HepG2 (cell line): ENCODE results near the gene MCM10. TPM values are rescaled to one million over a fixed set of nuclear protein-coding genes. Genes with fewer than 3 reads are reported as not detected.

Experiments used
- ATAC-seq: fragments of 200-7000 bp; cut with Tn5 transposase; 3 replicates; pipeline ENCODE4 v1.9.1; 2020; ENCODE audit warnings: mild to moderate bottlenecking, moderate library complexity
- BruUV-seq: library from RNA; stranded (reverse); fragments of 400-500 nt; replicated peaks from 2 replicates; lab custom pipeline; 2021; lab: Mats Ljungman, UMichigan
- CTCF ChIA-PET: fragments of 300-600 bp; formaldehyde crosslinking; extraction: SDS; loops from one replicate; lab custom pipeline; 2021; ENCODE audit warnings: low total read pairs, inconsistent platforms, low intra/inter-chr PET ratio; lab: Yijun Ruan, JAX
- POLR2A ChIA-PET: fragments of 350-600 bp; sonication (Branson Sonifier 250); formaldehyde crosslinking; loops from one replicate; lab custom pipeline; 2020; ENCODE audit warnings: antibody characterized with exemption, inconsistent platforms; lab: Yijun Ruan, JAX
- DNase-seq: peaks from one replicate; pipeline ENCODE4 v3.0.0-alpha.2; 2015; ENCODE audit warnings: low spot score
- FAIRE-seq: peaks from 3 replicates; lab custom pipeline; 2011; peaks lifted over from hg19 to GRCh38; lab: Jason Lieb, UNC
- H2AFZ ChIP-seq: one replicate; pipeline ENCODE4 v1.6.1; 2011; ENCODE audit warnings: low read length, inconsistent platforms
- H3K27ac ChIP-seq: fragments of 300-600 bp; 3 replicates; pipeline ENCODE4 v1.8.0; 2011; ENCODE audit warnings: mixed run types, mild to moderate bottlenecking, mixed read lengths, low read length, inconsistent platforms; ENCODE audit not compliant: insufficient read depth; ENCODE audit errors: extremely low read length
- H3K27me3 ChIP-seq, 2 experiments: fragments of 200-600 bp in 1 of 2; 2 replicates in 1 of 2; 3 replicates in 1 of 2; pipeline versions ENCODE4 v1.6.0 to v1.8.0; 2011; ENCODE audit warnings: low read length in 2 of 2, mild to moderate bottlenecking in 2 of 2, moderate library complexity in 2 of 2, inconsistent platforms in 1 of 2; ENCODE audit not compliant: insufficient read depth in 2 of 2, control insufficient read depth in 1 of 2
- H3K36me3 ChIP-seq, 2 experiments: fragments of 200-600 bp in 1 of 2; replicated peaks in 1 of 2; 2 replicates in 1 of 2; 3 replicates in 1 of 2; pipeline versions ENCODE4 v1.5.1 to v1.8.0; 2011; ENCODE audit warnings: low read length in 2 of 2, inconsistent platforms in 1 of 2; ENCODE audit not compliant: insufficient read depth in 2 of 2, control insufficient read depth in 1 of 2
- H3K4me1 ChIP-seq: 2 replicates; pipeline ENCODE4 v1.5.1; 2012; ENCODE audit warnings: low read length, inconsistent platforms; ENCODE audit not compliant: insufficient read depth
- H3K4me2 ChIP-seq: 2 replicates; pipeline ENCODE4 v1.6.0; 2011; ENCODE audit warnings: low read depth, low read length, inconsistent platforms
- H3K4me3 ChIP-seq, 3 experiments: fragments of 200-600 bp in 1 of 3; sonication (generic), shearing (Covaris generic) in 1 of 3; replicated peaks in 1 of 3; 2 replicates each; pipeline ENCODE4 v1.5.1; 2011 to 2016; ENCODE audit warnings: low read length in 3 of 3, inconsistent platforms in 2 of 3, low read depth in 2 of 3, mild to moderate bottlenecking in 2 of 3, control low read depth in 1 of 3, mixed read lengths in 1 of 3; ENCODE audit not compliant: insufficient read depth in 1 of 3
- H3K79me2 ChIP-seq: one replicate; pipeline ENCODE4 v1.6.1; 2011; ENCODE audit warnings: low read length, inconsistent platforms; ENCODE audit not compliant: insufficient read depth
- H3K9ac ChIP-seq: 2 replicates; pipeline ENCODE4 v1.6.0; 2011; ENCODE audit warnings: mild to moderate bottlenecking, low read depth, low read length, inconsistent platforms; ENCODE audit not compliant: insufficient read depth
- H3K9me3 ChIP-seq: 2 replicates; pipeline ENCODE4 v1.5.1; 2012; ENCODE audit warnings: mild to moderate bottlenecking, low read length
- H4K20me1 ChIP-seq: 2 replicates; pipeline ENCODE4 v1.6.0; 2011; ENCODE audit warnings: inconsistent platforms, mild to moderate bottlenecking, low read length, moderate library complexity; ENCODE audit not compliant: insufficient read depth
- BATF2 ChIP-seq: sonication (generic); formaldehyde crosslinking; IDR thresholded peaks from 2 replicates; pipeline ENCODE4 v1.8.0; 2022; ENCODE audit warnings: mild to moderate bottlenecking, missing genetic modification reagents, moderate library complexity
- MAFK ChIP-seq, 2 experiments: IDR thresholded peaks in 1 of 2; conservative IDR thresholded peaks in 1 of 2; 2 replicates each; pipeline ENCODE4 v1.6.1; 2011; ENCODE audit warnings: improper control_type of control experiment in 2 of 2, low read length in 2 of 2
- NRL ChIP-seq: sonication (generic); formaldehyde crosslinking; IDR thresholded peaks from 2 replicates; pipeline ENCODE4 v1.5.0; 2020; ENCODE audit warnings: missing genetic modification reagents, mild to moderate bottlenecking, moderate library complexity, borderline replicate concordance
- REST ChIP-seq, 2 experiments: IDR thresholded peaks; 2 replicates each; pipeline ENCODE4 v1.6.1; 2011 to 2012; ENCODE audit warnings: low read length in 2 of 2, borderline replicate concordance in 1 of 2, low read depth in 1 of 2, mild to moderate bottlenecking in 1 of 2, moderate library complexity in 1 of 2
- SKIL ChIP-seq: sonication (generic); formaldehyde crosslinking; IDR thresholded peaks from 2 replicates; pipeline ENCODE4 v1.8.0; 2022; ENCODE audit warnings: missing genetic modification reagents, mild to moderate bottlenecking, moderate library complexity, borderline replicate concordance
- ZNF709 ChIP-seq: sonication (generic); formaldehyde crosslinking; IDR thresholded peaks from 2 replicates; pipeline ENCODE4 v1.5.0; 2020; ENCODE audit warnings: mild to moderate bottlenecking, missing genetic modification reagents
- WGBS: methylation state at CpG from one replicate; pipeline ENCODE4 v1.1.6; 2017; ENCODE audit warnings: low lambda C conversion rate; 5-methylcytosine and 5-hydroxymethylcytosine counted together
- in situ Hi-C: cut with HindIII; loops from 2 replicates; pipeline ENCODE4 v1.10.0; 2017; ENCODE audit warnings: low pct_unique_long_range_greater_than_20kb; ENCODE audit not compliant: extremely low pct_ligation_motif_present
- intact Hi-C: fragments of 100-400 bp; cut with micrococcal nuclease; formaldehyde crosslinking; loops from one replicate; pipeline ENCODE4 v1.10.0; 2022; ENCODE audit not compliant: unreplicated experiment
- polyA plus RNA-seq, 8 experiments: library from polyadenylated mRNA; depleted of rRNA in 3 of 8; stranded (reverse) in 7 of 8; unstranded in 1 of 8; fragments of >200 nt; fragmentation: Illumina TruSeq in 4 of 8; extraction: Trizol in 4 of 8; gene quantifications; 2 replicates each; pipeline versions ENCODE4 v1.2.1 to v1.2.3, GENCODE V29; 2011 to 2016; ENCODE audit warnings: low read depth in 4 of 8, missing spikeins in 1 of 8, mixed read lengths in 1 of 8; ENCODE audit not compliant: insufficient read depth in 1 of 8
- total RNA-seq, 5 experiments: library from RNA; depleted of rRNA; stranded (reverse); fragments of >200 nt; fragmentation: Illumina TruSeq; extraction: Trizol; gene quantifications; 2 replicates each; pipeline ENCODE4 v1.2.3, GENCODE V29; 2016; ENCODE audit warnings: low read depth in 1 of 5

Gene MCM10
- total and polyA plus RNA-seq, 2 of the 13 experiments (the other 11 are each of a cell fraction or from before 2014, with no cell fraction given), result 2.8 to 31.3 TPM

- no peak for TF ChIP-seq BATF2
Observed at GRCh38 chr10:13222566-13222965, 61.2 kb downstream of the MCM10 start (continued).

- H3K9ac ChIP-seq, result no peak overlapping the region
- H3K36me3 ChIP-seq, result no peaks in the 10 kb centered on the region
- ChIA-PET CTCF (no interaction called here), POLR2A (no interaction called here)
- no peaks in the 10 kb centered on the region for H3K9me3 ChIP-seq
- intact Hi-C loops, result loop anchor here (10.0 kb wide), 1 partner anchor 52 kb away; no protein-coding TSS in a partner anchor
- H3K4me3 ChIP-seq, result no peak overlapping the region
- BruUV-seq, result no TSS peak
- 80% methylated on average over 9 of the region's 9 CpGs for WGBS
- H2AFZ ChIP-seq, result no peak overlapping the region
- TF ChIP-seq MAFK (conservative IDR thresholded peaks at IDR 0.05 in 1 of 2, IDR thresholded peaks at IDR 0.05 in 1 of 2; ENCODE audit: low read length in 2 of 2) (no peak), ZNF709 (CRISPR knock-in tag) (no peak)
- TF ChIP-seq, all 625 proteins: peak for 0
- Histone ChIP-seq H3K4me2 (no peak overlapping the region), H3K4me1 (peaks cover 17% of the 10 kb centered on the region; the same call in 1 of the 2 replicates), H4K20me1 (no peaks in the 10 kb centered on the region), H3K79me2 (no peaks in the 10 kb centered on the region), H3K27me3 (no peaks in the 10 kb centered on the region), H3K27ac (no peak overlapping the region)
- FAIRE-seq (no peak), ATAC-seq (no peak), DNase-seq (no peak)
- in situ Hi-C loops, result no loop called here
Observed at GRCh38 chr10:13223241-13223640, 61.9 kb downstream of the MCM10 start.

GRCh38 chr10:13224210-13224995 is 63.0 kb downstream of the MCM10 start:
- no peak for TF ChIP-seq SKIL
- TF ChIP-seq NRL (CRISPR knock-in tag), result no peak
- TF ChIP-seq REST (IDR thresholded peaks at IDR 0.05; ENCODE audit: borderline replicate concordance in 1 of 2, low read depth in 1 of 2, low read length in 2 of 2), result peak in 1 of 2 experiments; percentile 84
- no TSS peak for BruUV-seq
- Histone ChIP-seq H3K4me3 (no peak overlapping the region), H3K27ac (no peak overlapping the region), H2AFZ (no peak overlapping the region), H3K36me3 (no peaks in the 10 kb centered on the region), H3K4me1 (peaks cover 17% of the 10 kb centered on the region; the same call in 1 of the 2 replicates), H3K9ac (no peak overlapping the region), H3K79me2 (no peaks in the 10 kb centered on the region), H3K27me3 (no peaks in the 10 kb centered on the region), H4K20me1 (no peaks in the 10 kb centered on the region), H3K9me3 (no peaks in the 10 kb centered on the region), H3K4me2 (no peak overlapping the region)
- no peak for DNase-seq
- intact Hi-C loops, result loop anchor here (10.0 kb wide), 1 partner anchor 50 kb away; no protein-coding TSS in a partner anchor
- ChIA-PET CTCF (no interaction called here), POLR2A (no interaction called here)
- FAIRE-seq, result no peak
- ATAC-seq, result no peak; the same call in 2 of the 3 replicates
- in situ Hi-C loops, result no loop called here
- 69% methylated on average over 10 of the region's 11 CpGs for WGBS
